Measurements from ENCODE around the gene STRN3.

DNA sequence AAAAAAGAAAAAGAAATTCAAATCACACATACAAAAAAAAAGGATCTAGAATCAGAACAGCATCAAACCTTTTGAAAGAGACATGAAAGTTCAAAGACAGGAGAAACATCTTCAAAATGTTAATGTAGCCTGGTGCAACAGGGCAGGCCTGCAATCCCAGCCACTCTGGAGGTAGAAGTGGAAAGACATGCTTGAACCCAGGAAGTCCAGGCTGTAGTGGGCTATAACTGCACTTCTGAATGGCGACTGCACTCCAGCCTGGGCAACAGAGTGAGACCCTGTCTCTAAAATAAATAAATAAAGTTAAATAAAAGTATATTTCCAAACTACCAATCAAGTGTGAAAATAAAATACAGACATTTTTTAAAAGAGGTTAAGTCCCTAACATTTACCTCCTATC, 19.5 kb downstream of the STRN3 start:
- TF ChIP-seq POLR2A (IDR thresholded peaks at IDR 0.05; ENCODE audit: low read depth, low read length) (no peak), POLR2AphosphoS5 (IDR thresholded peaks at IDR 0.05; ENCODE audit: low read depth, low read length) (no peak), TAF1 (IDR thresholded peaks at IDR 0.05; ENCODE audit: borderline replicate concordance, low read depth, low read length) (no peak)
